HL-60 (cell line): ENCODE data around the gene MYO16.

Source experiments
- GABPA ChIP-seq: IDR thresholded peaks from 2 replicates; pipeline ENCODE4 v1.6.1; 2012; ENCODE audit warnings: low read depth
- POLR2AphosphoS5 ChIP-seq: IDR thresholded peaks from 2 replicates; pipeline ENCODE4 v1.6.1; 2012; ENCODE audit warnings: low read depth
- SPI1 ChIP-seq: IDR thresholded peaks from 2 replicates; pipeline ENCODE4 v1.6.1; 2012; ENCODE audit warnings: low read depth, mild to moderate bottlenecking, borderline replicate concordance
- TF ChIP-seq, protein P1 (sequence below): IDR thresholded peaks from one replicate; pipeline ENCODE4 v1.5.1; 2011; ENCODE audit warnings: low read length, control low read depth, inconsistent platforms; ENCODE audit not compliant: insufficient read depth
- TF ChIP-seq, protein P2 (sequence below): IDR thresholded peaks from 2 replicates; pipeline ENCODE4 v1.6.1; 2012; ENCODE audit warnings: low read depth; ENCODE audit not compliant: insufficient replicate concordance

DNA sequence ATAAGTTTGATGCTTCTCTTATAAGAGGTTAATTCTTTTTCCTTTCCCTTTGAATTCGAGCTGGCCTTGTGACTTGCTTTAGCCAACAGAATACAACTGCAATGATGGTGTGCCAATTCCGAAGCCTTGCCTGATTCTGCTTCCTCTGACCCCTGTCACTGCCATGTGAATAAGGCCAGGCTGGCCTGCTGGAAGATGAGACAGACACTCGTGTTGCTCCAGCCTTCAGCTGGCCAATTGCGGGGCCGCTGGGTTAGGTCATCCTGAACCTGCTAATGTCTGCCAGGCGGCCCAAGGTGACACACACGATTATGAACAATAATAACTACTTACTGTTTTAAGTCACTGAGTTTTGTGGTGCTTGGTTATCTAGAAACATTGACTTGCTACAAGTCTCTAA, 352.0 kb downstream of the MYO16 start:
- TF ChIP-seq, protein P1, sequence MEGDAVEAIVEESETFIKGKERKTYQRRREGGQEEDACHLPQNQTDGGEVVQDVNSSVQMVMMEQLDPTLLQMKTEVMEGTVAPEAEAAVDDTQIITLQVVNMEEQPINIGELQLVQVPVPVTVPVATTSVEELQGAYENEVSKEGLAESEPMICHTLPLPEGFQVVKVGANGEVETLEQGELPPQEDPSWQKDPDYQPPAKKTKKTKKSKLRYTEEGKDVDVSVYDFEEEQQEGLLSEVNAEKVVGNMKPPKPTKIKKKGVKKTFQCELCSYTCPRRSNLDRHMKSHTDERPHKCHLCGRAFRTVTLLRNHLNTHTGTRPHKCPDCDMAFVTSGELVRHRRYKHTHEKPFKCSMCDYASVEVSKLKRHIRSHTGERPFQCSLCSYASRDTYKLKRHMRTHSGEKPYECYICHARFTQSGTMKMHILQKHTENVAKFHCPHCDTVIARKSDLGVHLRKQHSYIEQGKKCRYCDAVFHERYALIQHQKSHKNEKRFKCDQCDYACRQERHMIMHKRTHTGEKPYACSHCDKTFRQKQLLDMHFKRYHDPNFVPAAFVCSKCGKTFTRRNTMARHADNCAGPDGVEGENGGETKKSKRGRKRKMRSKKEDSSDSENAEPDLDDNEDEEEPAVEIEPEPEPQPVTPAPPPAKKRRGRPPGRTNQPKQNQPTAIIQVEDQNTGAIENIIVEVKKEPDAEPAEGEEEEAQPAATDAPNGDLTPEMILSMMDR, result no peak
- no peak for TF ChIP-seq POLR2AphosphoS5
- no peak for TF ChIP-seq GABPA
- TF ChIP-seq, protein P2, sequence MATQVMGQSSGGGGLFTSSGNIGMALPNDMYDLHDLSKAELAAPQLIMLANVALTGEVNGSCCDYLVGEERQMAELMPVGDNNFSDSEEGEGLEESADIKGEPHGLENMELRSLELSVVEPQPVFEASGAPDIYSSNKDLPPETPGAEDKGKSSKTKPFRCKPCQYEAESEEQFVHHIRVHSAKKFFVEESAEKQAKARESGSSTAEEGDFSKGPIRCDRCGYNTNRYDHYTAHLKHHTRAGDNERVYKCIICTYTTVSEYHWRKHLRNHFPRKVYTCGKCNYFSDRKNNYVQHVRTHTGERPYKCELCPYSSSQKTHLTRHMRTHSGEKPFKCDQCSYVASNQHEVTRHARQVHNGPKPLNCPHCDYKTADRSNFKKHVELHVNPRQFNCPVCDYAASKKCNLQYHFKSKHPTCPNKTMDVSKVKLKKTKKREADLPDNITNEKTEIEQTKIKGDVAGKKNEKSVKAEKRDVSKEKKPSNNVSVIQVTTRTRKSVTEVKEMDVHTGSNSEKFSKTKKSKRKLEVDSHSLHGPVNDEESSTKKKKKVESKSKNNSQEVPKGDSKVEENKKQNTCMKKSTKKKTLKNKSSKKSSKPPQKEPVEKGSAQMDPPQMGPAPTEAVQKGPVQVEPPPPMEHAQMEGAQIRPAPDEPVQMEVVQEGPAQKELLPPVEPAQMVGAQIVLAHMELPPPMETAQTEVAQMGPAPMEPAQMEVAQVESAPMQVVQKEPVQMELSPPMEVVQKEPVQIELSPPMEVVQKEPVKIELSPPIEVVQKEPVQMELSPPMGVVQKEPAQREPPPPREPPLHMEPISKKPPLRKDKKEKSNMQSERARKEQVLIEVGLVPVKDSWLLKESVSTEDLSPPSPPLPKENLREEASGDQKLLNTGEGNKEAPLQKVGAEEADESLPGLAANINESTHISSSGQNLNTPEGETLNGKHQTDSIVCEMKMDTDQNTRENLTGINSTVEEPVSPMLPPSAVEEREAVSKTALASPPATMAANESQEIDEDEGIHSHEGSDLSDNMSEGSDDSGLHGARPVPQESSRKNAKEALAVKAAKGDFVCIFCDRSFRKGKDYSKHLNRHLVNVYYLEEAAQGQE, result no peak
- TF ChIP-seq SPI1, result no peak
